Mesothelial cell of epicardium (in vitro differentiated cells): ENCODE data around the gene CEP85. TPM values are rescaled to one million over a fixed set of nuclear protein-coding genes. Genes with fewer than 3 reads are reported as not detected.

Source experiments
- DNase-seq, 2 experiments: peaks; one replicate each; pipeline ENCODE4 v3.0.0; 2021; ENCODE audit warnings: low spot score in 2 of 2; ENCODE audit not compliant: unreplicated experiment in 2 of 2
- H3K27ac Mint-ChIP-seq: 2 replicates; pipeline ENCODE4 v1.8.0; 2021; ENCODE audit warnings: mixed read lengths
- H3K27me3 Mint-ChIP-seq: 2 replicates; pipeline ENCODE4 v1.8.0; 2021; ENCODE audit warnings: low read depth, mixed read lengths
- H3K36me3 Mint-ChIP-seq: 2 replicates; pipeline ENCODE4 v1.8.0; 2021; ENCODE audit warnings: mixed read lengths
- H3K4me1 Mint-ChIP-seq: 2 replicates; pipeline ENCODE4 v1.8.0; 2021; ENCODE audit warnings: mixed read lengths
- H3K4me3 Mint-ChIP-seq: 2 replicates; pipeline ENCODE4 v1.8.0; 2021; ENCODE audit warnings: mild to moderate bottlenecking, moderate library complexity, mixed read lengths
- H3K9me3 Mint-ChIP-seq: 2 replicates; pipeline ENCODE4 v1.8.0; 2021; ENCODE audit warnings: mixed read lengths
- total RNA-seq: library from RNA; stranded (reverse); gene quantifications from 3 replicates; pipeline ENCODE4 v1.2.1, GENCODE V29; 2021
- TF ChIP-seq, protein P1 (sequence below): fragments of 200-600 bp; sonication (generic); IDR thresholded peaks from one replicate; pipeline ENCODE4 v1.5.0; 2021; ENCODE audit warnings: antibody characterized with exemption; ENCODE audit not compliant: unreplicated experiment

The CEP85 gene
- total RNA-seq, 1 donor from 2014 or later = 20.3 TPM

DNA sequence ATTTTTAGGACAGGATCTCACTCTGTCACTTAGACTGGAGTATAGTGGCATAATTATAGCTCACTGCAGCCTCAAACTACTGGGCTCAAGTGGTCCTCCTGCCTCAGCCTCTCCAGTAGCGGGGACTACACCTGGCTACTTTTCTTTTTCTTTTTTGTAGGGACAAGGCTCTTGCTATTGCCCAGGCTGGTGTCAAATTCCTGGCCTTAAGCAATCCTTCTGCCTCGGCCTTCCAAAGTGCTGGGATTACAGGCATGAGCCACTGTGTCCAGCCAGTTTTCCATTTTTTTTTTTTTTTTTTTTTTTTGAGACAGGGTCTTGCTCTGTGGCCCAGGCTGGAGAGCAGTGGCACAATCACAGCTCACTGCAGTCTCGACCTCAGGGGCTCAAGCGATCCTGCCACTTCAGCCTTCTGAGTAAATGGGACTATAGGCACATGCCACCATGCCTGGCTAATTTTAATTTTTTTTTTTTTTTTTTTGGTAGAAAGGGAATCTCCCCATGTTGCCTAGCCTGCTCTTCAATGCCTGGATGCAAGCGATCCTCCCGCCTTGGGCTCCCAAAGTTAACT, 20.6 kb upstream of the CEP85 start:
- H3K4me3 Mint-ChIP-seq = no peak overlapping the region
- TF ChIP-seq, protein P1, sequence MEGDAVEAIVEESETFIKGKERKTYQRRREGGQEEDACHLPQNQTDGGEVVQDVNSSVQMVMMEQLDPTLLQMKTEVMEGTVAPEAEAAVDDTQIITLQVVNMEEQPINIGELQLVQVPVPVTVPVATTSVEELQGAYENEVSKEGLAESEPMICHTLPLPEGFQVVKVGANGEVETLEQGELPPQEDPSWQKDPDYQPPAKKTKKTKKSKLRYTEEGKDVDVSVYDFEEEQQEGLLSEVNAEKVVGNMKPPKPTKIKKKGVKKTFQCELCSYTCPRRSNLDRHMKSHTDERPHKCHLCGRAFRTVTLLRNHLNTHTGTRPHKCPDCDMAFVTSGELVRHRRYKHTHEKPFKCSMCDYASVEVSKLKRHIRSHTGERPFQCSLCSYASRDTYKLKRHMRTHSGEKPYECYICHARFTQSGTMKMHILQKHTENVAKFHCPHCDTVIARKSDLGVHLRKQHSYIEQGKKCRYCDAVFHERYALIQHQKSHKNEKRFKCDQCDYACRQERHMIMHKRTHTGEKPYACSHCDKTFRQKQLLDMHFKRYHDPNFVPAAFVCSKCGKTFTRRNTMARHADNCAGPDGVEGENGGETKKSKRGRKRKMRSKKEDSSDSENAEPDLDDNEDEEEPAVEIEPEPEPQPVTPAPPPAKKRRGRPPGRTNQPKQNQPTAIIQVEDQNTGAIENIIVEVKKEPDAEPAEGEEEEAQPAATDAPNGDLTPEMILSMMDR = no peak
- H3K36me3 Mint-ChIP-seq = no peaks in the 10 kb centered on the region
- no peaks in the 10 kb centered on the region for H3K27me3 Mint-ChIP-seq
- DNase-seq = no peak
- no peak overlapping the region for H3K27ac Mint-ChIP-seq
- H3K4me1 Mint-ChIP-seq = no peaks in the 10 kb centered on the region
- H3K9me3 Mint-ChIP-seq = no peaks in the 10 kb centered on the region

GRCh38 chr1:26215246-26215645, 18.8 kb upstream of the CEP85 start:
- Mint-ChIP-seq H3K9me3 (no peaks in the 10 kb centered on the region), H3K4me3 (no peak overlapping the region), H3K4me1 (peaks cover under 1% of the 10 kb centered on the region), H3K27me3 (no peaks in the 10 kb centered on the region), H3K36me3 (no peaks in the 10 kb centered on the region), H3K27ac (no peak overlapping the region)
- DNase-seq = no peak
- TF ChIP-seq, protein P1 = no peak

GRCh38 chr1:26218906-26219494, 15.0 kb upstream of the CEP85 start:
- Mint-ChIP-seq H3K4me1 (peaks cover 3% of the 10 kb centered on the region), H3K27ac (no peak overlapping the region), H3K36me3 (no peaks in the 10 kb centered on the region), H3K27me3 (no peaks in the 10 kb centered on the region), H3K9me3 (no peaks in the 10 kb centered on the region), H3K4me3 (no peak overlapping the region)
- TF ChIP-seq, protein P1 = no peak
- DNase-seq = no peak

DNA sequence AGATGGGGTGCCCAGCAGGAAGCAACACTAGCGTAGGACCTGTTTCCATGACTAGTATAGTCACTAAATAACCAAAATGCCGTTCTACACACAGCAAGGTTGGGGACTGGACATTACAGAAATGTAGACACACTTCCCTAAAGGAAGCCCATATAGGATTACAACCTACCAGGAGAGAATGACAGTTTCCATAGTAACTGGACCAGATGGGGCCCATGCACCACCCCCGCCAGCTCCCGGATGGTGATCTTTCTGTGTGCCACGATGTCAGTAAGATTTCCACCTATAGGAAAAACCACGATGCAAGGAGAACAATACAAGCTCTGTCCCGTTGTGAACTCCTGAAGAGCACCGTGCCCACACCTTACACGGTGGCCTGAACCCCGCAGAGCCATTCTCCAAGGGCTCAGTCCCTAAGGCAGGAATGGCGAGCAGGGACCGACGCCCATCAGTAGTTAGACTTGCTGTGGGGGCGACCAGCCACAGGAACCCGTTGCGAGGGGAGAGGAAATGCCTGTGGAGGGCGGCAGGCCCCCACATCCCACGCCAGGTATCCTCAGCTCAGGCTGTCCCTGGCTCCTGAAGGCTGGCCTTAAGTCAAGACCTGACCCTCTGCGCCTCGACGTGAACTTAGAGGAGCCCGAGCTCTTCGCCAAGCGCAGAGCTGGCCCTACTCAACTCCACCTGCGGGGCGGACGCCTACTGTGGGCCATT, 13.6 kb upstream of the CEP85 start:
- H3K36me3 Mint-ChIP-seq = no peaks in the 10 kb centered on the region
- TF ChIP-seq, protein P1 = no peak
- no peaks in the 10 kb centered on the region for H3K9me3 Mint-ChIP-seq

DNA sequence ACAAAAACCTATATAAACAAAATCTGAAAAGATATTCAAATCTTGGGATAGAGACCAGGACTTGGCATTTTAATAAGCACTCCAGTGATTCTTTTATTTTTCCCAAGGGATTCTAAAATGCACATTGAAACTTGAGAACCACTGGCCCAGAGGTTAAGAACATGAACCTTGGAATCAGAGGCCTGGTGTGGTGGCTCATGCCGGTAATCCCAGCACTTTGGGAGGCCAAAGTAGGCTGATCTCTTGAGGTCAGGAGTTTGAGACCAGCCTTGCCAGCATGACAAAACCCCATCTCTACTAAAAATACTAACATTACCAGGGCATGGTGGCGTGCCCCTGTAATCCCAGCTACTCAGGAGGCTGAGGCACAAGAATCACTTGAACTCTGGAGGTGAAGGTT, 12.9 kb upstream of the CEP85 start:
- TF ChIP-seq, protein P1 = no peak
- Mint-ChIP-seq H3K36me3 (no peaks in the 10 kb centered on the region), H3K9me3 (no peaks in the 10 kb centered on the region), H3K27ac (no peak overlapping the region), H3K27me3 (peaks cover 14% of the 10 kb centered on the region), H3K4me3 (no peak overlapping the region), H3K4me1 (peaks cover 9% of the 10 kb centered on the region)
- no peak for DNase-seq

More for the DNA sequence above, 13.6 kb upstream of the CEP85 start:
- Mint-ChIP-seq H3K4me1 (peaks cover 3% of the 10 kb centered on the region), H3K27me3 (peaks cover 8% of the 10 kb centered on the region), H3K4me3 (no peak overlapping the region), H3K27ac (no peak overlapping the region)
- DNase-seq = no peak
